Chondrocyte (in vitro differentiated cells): Measurements from ENCODE around the gene SYNE1. TPM values are rescaled to one million over a fixed set of nuclear protein-coding genes. Genes with fewer than 3 reads are reported as not detected.

Experiments used
- DNase-seq: peaks from one replicate; pipeline ENCODE4 v3.0.0; 2021; ENCODE audit warnings: mixed read lengths, low spot score
- H3K27ac Mint-ChIP-seq: one replicate; pipeline ENCODE4 v1.8.0; 2021; ENCODE audit warnings: mild to moderate bottlenecking, moderate library complexity, mixed read lengths; ENCODE audit not compliant: unreplicated experiment
- H3K27me3 Mint-ChIP-seq: 2 replicates; pipeline ENCODE4 v1.8.0; 2021; ENCODE audit warnings: low read depth, mixed read lengths
- H3K36me3 Mint-ChIP-seq: 2 replicates; pipeline ENCODE4 v1.8.0; 2021; ENCODE audit warnings: low read depth, mixed read lengths
- H3K4me1 Mint-ChIP-seq: 2 replicates; pipeline ENCODE4 v1.8.0; 2021; ENCODE audit warnings: low read depth, mild to moderate bottlenecking, mixed read lengths
- H3K4me3 Mint-ChIP-seq: one replicate; pipeline ENCODE4 v1.8.0; 2021; ENCODE audit warnings: mild to moderate bottlenecking, moderate library complexity, mixed read lengths; ENCODE audit not compliant: unreplicated experiment
- H3K9me3 Mint-ChIP-seq: 2 replicates; pipeline ENCODE4 v1.8.0; 2021; ENCODE audit warnings: low read depth, mixed read lengths
- total RNA-seq: library from RNA; stranded (reverse); gene quantifications from 3 replicates; pipeline ENCODE4 v1.2.1, GENCODE V29; 2021
- TF ChIP-seq, protein P1 (sequence below): fragments of 200-600 bp; sonication (generic); IDR thresholded peaks from 2 replicates; pipeline ENCODE4 v1.5.0; 2021; ENCODE audit warnings: antibody characterized with exemption, mild to moderate bottlenecking, moderate library complexity

The SYNE1 gene
- total RNA-seq, 1 donor from 2014 or later = 151 TPM

DNA sequence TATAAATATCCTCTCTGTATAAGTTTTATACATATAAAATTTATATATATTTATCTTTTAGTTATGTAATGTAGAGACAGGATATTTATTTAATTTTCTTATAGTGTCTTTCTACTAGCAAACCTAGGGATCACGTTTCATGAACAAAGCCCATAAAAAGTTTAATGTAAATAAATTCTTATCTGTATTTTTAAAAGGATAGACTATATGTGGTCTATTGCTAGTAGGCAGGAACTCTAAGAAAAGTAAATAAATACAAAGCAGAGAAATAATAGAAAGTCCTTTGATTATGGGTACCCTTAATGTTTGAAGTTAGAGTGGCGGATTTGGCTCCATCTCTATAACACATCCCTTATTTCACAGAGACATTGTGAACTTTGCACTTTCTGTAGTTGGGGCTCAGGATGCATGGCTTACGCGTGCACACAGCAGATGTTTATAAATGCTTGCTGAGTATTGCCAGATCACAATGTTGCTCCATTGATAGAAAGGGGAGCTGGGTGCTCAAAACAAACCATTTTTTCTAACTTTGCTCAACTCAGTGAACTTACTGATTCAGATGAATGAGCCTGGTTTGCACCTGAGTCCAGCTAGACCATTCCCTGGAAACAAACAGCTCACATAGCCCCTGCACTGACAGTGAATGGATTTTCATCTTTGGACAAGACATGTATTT lies 179.1 kb downstream of the SYNE1 start:
- no peak overlapping the region for H3K4me3 Mint-ChIP-seq
- TF ChIP-seq, protein P1, sequence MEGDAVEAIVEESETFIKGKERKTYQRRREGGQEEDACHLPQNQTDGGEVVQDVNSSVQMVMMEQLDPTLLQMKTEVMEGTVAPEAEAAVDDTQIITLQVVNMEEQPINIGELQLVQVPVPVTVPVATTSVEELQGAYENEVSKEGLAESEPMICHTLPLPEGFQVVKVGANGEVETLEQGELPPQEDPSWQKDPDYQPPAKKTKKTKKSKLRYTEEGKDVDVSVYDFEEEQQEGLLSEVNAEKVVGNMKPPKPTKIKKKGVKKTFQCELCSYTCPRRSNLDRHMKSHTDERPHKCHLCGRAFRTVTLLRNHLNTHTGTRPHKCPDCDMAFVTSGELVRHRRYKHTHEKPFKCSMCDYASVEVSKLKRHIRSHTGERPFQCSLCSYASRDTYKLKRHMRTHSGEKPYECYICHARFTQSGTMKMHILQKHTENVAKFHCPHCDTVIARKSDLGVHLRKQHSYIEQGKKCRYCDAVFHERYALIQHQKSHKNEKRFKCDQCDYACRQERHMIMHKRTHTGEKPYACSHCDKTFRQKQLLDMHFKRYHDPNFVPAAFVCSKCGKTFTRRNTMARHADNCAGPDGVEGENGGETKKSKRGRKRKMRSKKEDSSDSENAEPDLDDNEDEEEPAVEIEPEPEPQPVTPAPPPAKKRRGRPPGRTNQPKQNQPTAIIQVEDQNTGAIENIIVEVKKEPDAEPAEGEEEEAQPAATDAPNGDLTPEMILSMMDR = no peak
- H3K4me1 Mint-ChIP-seq = no peaks in the 10 kb centered on the region
- H3K27ac Mint-ChIP-seq = no peak overlapping the region
- H3K27me3 Mint-ChIP-seq = peaks cover 4% of the 10 kb centered on the region
- no peak for DNase-seq
- H3K9me3 Mint-ChIP-seq = no peaks in the 10 kb centered on the region
- H3K36me3 Mint-ChIP-seq = no peaks in the 10 kb centered on the region

DNA sequence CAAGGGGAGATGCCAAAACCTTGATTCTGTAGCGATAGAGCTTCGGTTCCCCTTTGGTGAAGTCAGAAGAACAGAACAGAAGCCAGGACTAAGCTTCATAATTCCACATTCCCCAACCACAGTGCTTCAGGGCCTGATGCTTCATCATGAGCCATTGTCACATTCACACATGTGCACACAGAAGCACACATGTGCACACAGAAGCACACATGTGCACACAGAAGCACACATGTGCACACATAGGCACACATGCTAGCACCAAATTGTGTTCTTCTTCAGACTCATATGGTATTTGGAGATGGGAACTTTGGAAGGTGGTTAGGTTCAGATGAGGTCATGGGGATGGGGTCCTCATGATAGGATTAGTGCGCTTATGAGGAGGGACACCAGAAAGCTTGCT lies 183.2 kb downstream of the SYNE1 start:
- DNase-seq = no peak
- H3K4me1 Mint-ChIP-seq = no peaks in the 10 kb centered on the region

DNA sequence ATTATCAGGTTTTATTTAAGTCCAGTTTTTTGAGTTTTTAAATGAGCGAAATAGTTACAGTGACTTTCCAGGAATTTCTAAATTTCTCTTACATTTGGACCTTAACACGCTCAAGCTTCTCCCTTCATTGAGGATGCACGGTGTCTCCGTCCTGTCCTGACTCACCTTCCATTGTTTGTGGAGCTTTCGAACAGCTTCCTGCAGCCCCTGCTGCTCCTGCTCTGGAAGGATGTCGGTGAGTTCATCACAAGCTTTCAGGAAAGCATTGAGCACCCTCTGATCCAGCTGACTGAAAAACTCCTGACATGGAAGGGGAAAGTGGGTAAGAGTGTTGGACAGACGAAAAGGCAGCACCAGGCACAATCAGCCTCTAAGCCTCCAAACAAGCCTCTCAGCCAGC lies 183.7 kb downstream of the SYNE1 start:
- peaks cover 4% of the 10 kb centered on the region for H3K27me3 Mint-ChIP-seq
- TF ChIP-seq, protein P1 = no peak
- H3K4me3 Mint-ChIP-seq = no peak overlapping the region
- no peaks in the 10 kb centered on the region for H3K4me1 Mint-ChIP-seq
- no peak for DNase-seq
- no peak overlapping the region for H3K27ac Mint-ChIP-seq
- H3K9me3 Mint-ChIP-seq = peaks cover 2% of the 10 kb centered on the region
- H3K36me3 Mint-ChIP-seq = no peaks in the 10 kb centered on the region

More for the DNA sequence above, 183.2 kb downstream of the SYNE1 start:
- Mint-ChIP-seq H3K27me3 (peaks cover 6% of the 10 kb centered on the region), H3K9me3 (peaks cover 2% of the 10 kb centered on the region), H3K27ac (no peak overlapping the region), H3K4me3 (no peak overlapping the region), H3K36me3 (no peaks in the 10 kb centered on the region)
- TF ChIP-seq, protein P1 = no peak

DNA sequence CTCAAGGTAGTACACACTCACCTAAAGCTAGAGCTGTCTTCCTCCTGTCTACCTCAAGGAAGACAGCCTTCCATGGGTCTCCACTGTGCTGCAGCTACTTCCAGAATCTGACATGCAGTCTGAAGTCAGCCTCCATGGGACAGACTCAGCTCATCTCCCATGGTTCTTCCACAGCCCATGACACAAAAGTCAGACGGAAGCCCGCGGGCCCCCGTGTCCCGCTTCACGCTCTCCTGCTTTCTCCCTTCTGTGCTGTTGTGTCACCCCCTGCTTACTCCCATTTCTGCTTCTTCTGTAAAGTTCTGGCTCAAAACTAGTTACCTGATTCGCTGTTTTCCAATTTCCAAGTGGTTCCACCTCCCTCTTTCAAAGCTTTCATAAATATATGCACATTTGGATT lies 184.5 kb downstream of the SYNE1 start:
- no peak overlapping the region for H3K27ac Mint-ChIP-seq
- H3K36me3 Mint-ChIP-seq = no peaks in the 10 kb centered on the region
- peaks cover 2% of the 10 kb centered on the region for H3K9me3 Mint-ChIP-seq
- no peak overlapping the region for H3K4me3 Mint-ChIP-seq
- no peaks in the 10 kb centered on the region for H3K4me1 Mint-ChIP-seq
- peaks cover 5% of the 10 kb centered on the region for H3K27me3 Mint-ChIP-seq
- TF ChIP-seq, protein P1 = no peak
- DNase-seq = no peak

DNA sequence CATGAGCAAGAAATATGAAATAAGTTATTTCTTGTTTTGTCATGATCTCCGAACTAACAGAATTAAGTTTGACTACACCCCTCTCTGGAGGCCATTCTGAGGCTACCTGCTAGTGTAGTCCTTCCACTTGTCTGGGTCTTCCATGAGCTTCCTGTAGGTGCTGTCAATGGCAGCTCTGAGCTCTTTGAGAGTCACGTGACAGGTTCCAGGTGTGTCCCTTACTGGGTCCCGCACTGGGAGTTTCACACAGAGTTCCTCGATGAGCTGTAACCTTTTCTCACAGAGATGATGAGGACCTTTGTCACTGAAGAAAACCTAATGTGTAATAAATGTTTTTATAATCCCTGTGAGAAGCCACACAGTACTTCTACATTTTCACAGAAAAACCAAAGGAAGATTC lies 186.6 kb downstream of the SYNE1 start:
- peaks cover 2% of the 10 kb centered on the region for H3K9me3 Mint-ChIP-seq
- H3K4me1 Mint-ChIP-seq = no peaks in the 10 kb centered on the region
- TF ChIP-seq, protein P1 = no peak
- H3K4me3 Mint-ChIP-seq = no peak overlapping the region
- H3K36me3 Mint-ChIP-seq = no peaks in the 10 kb centered on the region
- DNase-seq = no peak
- no peak overlapping the region for H3K27ac Mint-ChIP-seq
- H3K27me3 Mint-ChIP-seq = peaks cover 5% of the 10 kb centered on the region
